OCI-M1 (cell line): ENCODE measurements around the gene ZFP69B.
A peak's percentile ranks its signal among the peaks of the same experiment; 100 is the strongest.
"Not testable (repeated sequence)": the region's sequence is repeated elsewhere in the genome, so short reads cannot be mapped to it uniquely, and the experiment has no call there.

ENCODE experiments used
- DNase-seq: peaks from one replicate; lab custom pipeline; 2025; lab: John Stamatoyannopoulos, UW

The ZFP69B gene

GRCh38 chr1:40435876-40436275 lies 14.4 kb upstream of the ZFP69B start:
- no peak for DNase-seq

- peak; percentile 60 for DNase-seq
Observed at GRCh38 chr1:40438391-40439015, 11.8 kb upstream of the ZFP69B start.

- no peak for DNase-seq
Observed at GRCh38 chr1:40439247-40439646, 11.0 kb upstream of the ZFP69B start.

- no peak for DNase-seq
Observed at GRCh38 chr1:40450495-40451237, 390 bp downstream of the ZFP69B start.

GRCh38 chr1:40451238-40451585 lies 936 bp downstream of the ZFP69B start:
- DNase-seq, result no peak

- DNase-seq, result no peak
Observed at GRCh38 chr1:40454873-40455272, 4.6 kb downstream of the ZFP69B start.

- peak; percentile 33 for DNase-seq
Observed at GRCh38 chr1:40462956-40463590, 12.8 kb downstream of the ZFP69B start.

- DNase-seq, result no peak
Observed at GRCh38 chr1:40469327-40469726, 19.1 kb downstream of the ZFP69B start.

GRCh38 chr1:40475268-40475667 lies 25.0 kb downstream of the ZFP69B start:
- DNase-seq, result no peak

- DNase-seq, result peak; percentile 85
Observed at GRCh38 chr1:40476924-40477677, 26.8 kb downstream of the ZFP69B start, which contains the start of gene ZFP69. Gene ZFP69, plus strand, starts transcription at chr1:40477290. Its CDS starts 2,072 bp downstream, at chr1:40479362.

- peak; percentile 71 for DNase-seq
Observed at GRCh38 chr1:40477678-40478053, 27.4 kb downstream of the ZFP69B start.

GRCh38 chr1:40478276-40478675 lies 28.0 kb downstream of the ZFP69B start:
- DNase-seq, result no peak

GRCh38 chr1:40479156-40479555 lies 28.9 kb downstream of the ZFP69B start:
- DNase-seq, result no peak

GRCh38 chr1:40495315-40495903 lies 45.1 kb downstream of the ZFP69B start:
- DNase-seq, result peak; percentile 16

- DNase-seq, result not testable (repeated sequence)
Observed at GRCh38 chr1:40502651-40503050, 52.4 kb downstream of the ZFP69B start.

- no peak for DNase-seq
Observed at GRCh38 chr1:40507973-40508372, 57.7 kb downstream of the ZFP69B start.

GRCh38 chr1:40508375-40509341 lies 58.4 kb downstream of the ZFP69B start, which contains the start of gene EXO5:
Gene EXO5, plus strand, starts transcription at chr1:40508767. Its CDS starts 5,778 bp downstream, at chr1:40514545.
- DNase-seq, result peak; percentile 90
